AG09319 (cell line): ENCODE measurements around the gene ZBTB20.

ENCODE experiments used
- DNase-seq: peaks from one replicate; pipeline ENCODE4 v3.0.0-alpha.2; 2010; ENCODE audit warnings: low read depth; ENCODE audit errors: extremely low read depth
- CTCF ChIP-seq: IDR thresholded peaks from 2 replicates; pipeline ENCODE4 v1.5.1; 2011; ENCODE audit warnings: low read depth, mild to moderate bottlenecking, inconsistent platforms, low read length, moderate library complexity

The ZBTB20 gene

GRCh38 chr3:114595522-114596028, 551.5 kb downstream of the ZBTB20 start:
- no peak for TF ChIP-seq CTCF
- no peak for DNase-seq

GRCh38 chr3:114590309-114591047, 556.6 kb downstream of the ZBTB20 start:
- TF ChIP-seq CTCF: no peak
- DNase-seq: no peak

GRCh38 chr3:114587986-114588385, 559.1 kb downstream of the ZBTB20 start:
- TF ChIP-seq CTCF: no peak
- DNase-seq: no peak

GRCh38 chr3:114586119-114586518, 561.0 kb downstream of the ZBTB20 start:
- no peak for TF ChIP-seq CTCF
- no peak for DNase-seq

GRCh38 chr3:114585687-114586086, 561.4 kb downstream of the ZBTB20 start:
- no peak for DNase-seq
- TF ChIP-seq CTCF: no peak

- TF ChIP-seq CTCF: peak; percentile 17
- DNase-seq: no peak
Measured at GRCh38 chr3:114584734-114585371, 562.2 kb downstream of the ZBTB20 start.

GRCh38 chr3:114582929-114583328, 564.2 kb downstream of the ZBTB20 start:
- no peak for DNase-seq
- TF ChIP-seq CTCF: no peak
